Activated CD4-positive, alpha-beta memory T cell treated with anti-CD3 and anti-CD28 coated beads for 36 hours (primary cell): Measurements from ENCODE around the gene SLC2A1. TPM values are rescaled to one million over a fixed set of nuclear protein-coding genes. Genes with fewer than 3 reads are reported as not detected.
"Not testable (repeated sequence)": the region's sequence is repeated elsewhere in the genome, so short reads cannot be mapped to it uniquely, and the experiment has no call there.

Experiments used
- CTCF ChIA-PET: fragments of 350-600 bp; sonication (Branson Sonifier 250); formaldehyde crosslinking; loops from one replicate; lab custom pipeline; 2021; ENCODE audit warnings: antibody characterized with exemption, inconsistent platforms; lab: Charles Lee
- POLR2A ChIA-PET: fragments of 350-600 bp; sonication (Branson Sonifier 250); formaldehyde crosslinking; loops from one replicate; lab custom pipeline; 2021; ENCODE audit warnings: antibody characterized with exemption; lab: Charles Lee
- DNase-seq: peaks from one replicate; pipeline ENCODE4 v3.0.0-alpha.2; 2020
- H3K27ac Mint-ChIP-seq: one replicate; pipeline ENCODE4 v1.8.0; 2021; ENCODE audit warnings: mixed read lengths
- H3K27me3 Mint-ChIP-seq: one replicate; pipeline ENCODE4 v1.8.0; 2021; ENCODE audit warnings: mixed read lengths
- H3K36me3 Mint-ChIP-seq: one replicate; pipeline ENCODE4 v1.8.0; 2021; ENCODE audit warnings: mixed read lengths
- H3K4me1 Mint-ChIP-seq: one replicate; pipeline ENCODE4 v1.8.0; 2021; ENCODE audit warnings: low read depth, mixed read lengths
- H3K4me3 Mint-ChIP-seq: one replicate; pipeline ENCODE4 v1.8.0; 2021; ENCODE audit warnings: mild to moderate bottlenecking, mixed read lengths
- H3K9me3 Mint-ChIP-seq: one replicate; pipeline ENCODE4 v1.8.0; 2021; ENCODE audit warnings: mixed read lengths
- intact Hi-C: fragments of 100-400 bp; cut with micrococcal nuclease; formaldehyde crosslinking; loops from one replicate; pipeline ENCODE4 v1.15.1; 2023
- total RNA-seq, 2 experiments: library from RNA; stranded (reverse); gene quantifications; one replicate each; pipeline ENCODE4 v1.2.3, GENCODE V29; 2021

SLC2A1 gene
- total RNA-seq, 2 experiments from 2014 or later = 67.6 to 73.6 TPM

DNA sequence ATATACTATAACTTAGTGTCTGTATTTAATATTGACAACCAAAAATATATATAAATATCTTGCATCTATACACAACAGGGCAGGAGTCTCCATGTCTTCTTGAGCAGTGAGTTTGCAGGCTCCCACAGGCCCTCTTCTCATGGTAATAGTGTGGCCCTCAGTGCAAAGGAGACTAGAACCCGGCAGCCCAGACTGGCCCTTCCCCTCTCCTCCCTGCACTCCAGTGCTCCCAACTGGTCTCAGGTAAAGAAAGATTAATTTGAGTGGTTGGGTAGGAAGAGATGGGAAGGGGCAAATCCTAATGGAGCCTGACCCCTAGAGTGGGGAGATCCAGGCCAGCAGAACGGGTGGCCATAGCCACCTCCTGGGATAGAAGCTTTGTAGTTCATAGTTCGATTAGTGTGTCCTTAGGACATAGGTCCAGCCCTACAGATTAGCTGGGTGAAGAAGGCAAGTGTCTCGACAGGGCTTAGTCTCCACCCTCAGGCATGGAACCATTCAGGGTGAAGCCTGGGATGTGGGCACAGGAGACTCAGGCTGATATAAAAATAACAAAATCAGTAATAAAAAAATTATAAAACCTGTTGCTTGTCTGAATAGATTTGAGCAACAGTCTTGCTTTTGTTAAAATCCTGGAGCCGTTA is 32.3 kb downstream of the SLC2A1 start:
- H3K27ac Mint-ChIP-seq = no peak overlapping the region
- POLR2A ChIA-PET = interaction anchor here (1.0 kb wide), 1 partner anchor 11 kb away, joined by 3 read pairs; no protein-coding TSS in a partner anchor
- H3K4me1 Mint-ChIP-seq = peaks cover 36% of the 10 kb centered on the region
- intact Hi-C loops = loop anchor here (10.0 kb wide), 1 partner anchor 112 kb away; the partner anchor contains the start of genes ERMAP and SVBP
- no peak overlapping the region for H3K4me3 Mint-ChIP-seq
- DNase-seq = no peak
- H3K9me3 Mint-ChIP-seq = no peaks in the 10 kb centered on the region
- peaks cover 53% of the 10 kb centered on the region for H3K36me3 Mint-ChIP-seq
- H3K27me3 Mint-ChIP-seq = no peaks in the 10 kb centered on the region
- CTCF ChIA-PET = interaction anchor here (2.1 to 7.8 kb wide), 4 partner anchors 10 to 160 kb away, joined by 4 to 153 read pairs (median 50); partner anchors contain the start of genes C1orf50 and P3H1

DNA sequence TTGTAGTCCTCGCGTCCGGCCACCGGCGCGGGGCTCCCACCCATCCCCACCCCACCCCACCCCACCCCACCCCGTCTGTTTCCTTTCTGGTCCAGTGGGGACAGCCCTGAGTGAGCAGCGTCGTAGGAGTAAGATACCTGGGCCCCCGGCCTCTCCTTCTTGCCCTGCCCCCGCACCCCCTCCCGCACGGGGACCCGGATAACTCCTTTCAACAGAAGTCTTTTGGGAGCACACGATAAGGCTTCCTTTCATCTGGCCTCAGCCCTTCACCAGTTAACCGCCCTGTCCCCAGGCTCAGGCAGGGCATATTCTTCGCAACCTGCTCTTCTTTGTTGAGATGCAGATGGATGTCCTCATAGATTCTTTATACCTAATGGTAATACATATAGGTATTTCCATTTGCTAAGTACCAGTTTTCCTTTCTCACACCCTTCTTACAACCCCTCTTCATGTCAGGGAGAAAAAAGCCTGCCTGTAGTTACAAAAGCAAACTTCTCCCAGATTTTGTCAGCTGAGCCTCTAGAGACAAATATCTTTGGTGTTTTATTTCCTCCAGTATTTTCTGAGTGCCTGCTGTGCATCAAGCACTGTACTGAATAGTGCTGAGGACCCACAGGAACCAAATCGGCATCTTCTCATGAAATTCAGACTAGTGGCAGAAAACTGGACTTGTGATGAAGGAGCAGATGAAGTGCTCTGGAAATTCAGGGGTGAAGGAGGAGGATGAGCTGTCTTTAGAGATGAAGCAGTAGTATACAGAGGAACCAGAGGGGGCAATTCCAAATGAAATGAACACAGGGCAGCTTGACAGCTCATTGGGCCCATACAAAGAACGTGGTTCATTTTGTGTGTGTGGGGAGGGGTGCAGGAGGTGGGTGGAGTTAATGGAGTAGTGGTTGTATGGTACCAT is 33.6 kb downstream of the SLC2A1 start:
- Mint-ChIP-seq H3K4me3 (peak overlapping the region; percentile 89), H3K4me1 (peaks cover 23% of the 10 kb centered on the region), H3K9me3 (no peaks in the 10 kb centered on the region), H3K36me3 (peaks cover 40% of the 10 kb centered on the region), H3K27ac (peak overlapping the region; percentile 97), H3K27me3 (no peaks in the 10 kb centered on the region)
- DNase-seq = no peak
- intact Hi-C loops = loop anchor here (2.0 to 10.0 kb wide), 5 partner anchors 34 to 243 kb away; partner anchors contain the start of genes C1orf50, ERMAP, P3H1 and SLC2A1
- CTCF ChIA-PET = interaction anchor here (0.9 to 7.8 kb wide), 8 partner anchors 11 to 159 kb away, joined by 3 to 153 read pairs (median 24); partner anchors contain the start of genes C1orf50, P3H1 and ZNF691
- POLR2A ChIA-PET = interaction anchor here (1.2 to 1.6 kb wide), 4 partner anchors 9 to 35 kb away, joined by 3 to 7 read pairs (median 4); no protein-coding TSS in a partner anchor

DNA sequence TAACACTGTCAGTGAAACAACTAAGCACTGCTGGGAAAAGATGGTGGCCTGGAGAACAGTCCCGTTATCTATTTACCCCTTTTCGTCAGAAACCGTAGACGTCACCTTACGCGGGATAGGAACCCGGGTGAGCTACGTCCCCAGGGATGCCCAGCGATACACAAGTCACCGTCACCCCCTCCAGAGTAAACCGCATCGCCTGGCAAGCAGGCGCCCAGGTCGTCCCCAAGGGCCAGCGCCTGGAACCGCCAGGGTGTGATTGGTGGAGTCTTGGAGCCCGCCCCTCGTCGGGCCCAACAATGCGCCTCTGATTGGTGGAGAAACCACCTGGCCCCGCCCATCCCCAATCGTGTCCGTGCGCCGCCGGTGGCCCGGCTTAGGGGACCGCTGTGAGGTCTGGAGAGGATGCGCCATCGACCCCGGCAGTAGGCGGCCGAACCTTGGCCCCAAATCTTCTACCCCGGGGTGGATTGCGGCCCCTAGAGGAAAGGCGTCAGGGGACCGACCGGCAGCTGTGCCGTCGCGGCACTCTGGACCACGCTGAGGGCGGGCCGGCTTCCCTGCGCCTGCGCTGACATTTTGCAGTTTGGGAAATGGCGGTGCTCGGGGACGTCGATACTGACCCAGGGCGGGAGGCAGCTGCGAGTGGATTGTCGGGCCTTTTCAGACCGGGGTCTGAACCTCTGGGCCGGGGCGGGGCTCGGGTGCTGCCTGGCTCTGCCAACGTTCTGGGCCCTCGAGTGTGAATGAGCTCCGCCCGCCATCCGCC is 34.4 kb downstream of the SLC2A1 start:
- peak; percentile 95 for DNase-seq
- peaks cover 33% of the 10 kb centered on the region for H3K36me3 Mint-ChIP-seq
- H3K27ac Mint-ChIP-seq = peak overlapping the region; percentile 97
- peaks cover 22% of the 10 kb centered on the region for H3K4me1 Mint-ChIP-seq
- intact Hi-C loops = loop anchor here (2.0 to 10.0 kb wide), 5 partner anchors 35 to 242 kb away; partner anchors contain the start of genes C1orf50, ERMAP, P3H1 and SLC2A1
- H3K4me3 Mint-ChIP-seq = peak overlapping the region; percentile 89
- no peaks in the 10 kb centered on the region for H3K27me3 Mint-ChIP-seq
- no peaks in the 10 kb centered on the region for H3K9me3 Mint-ChIP-seq
- POLR2A ChIA-PET = interaction anchor here (0.7 to 1.6 kb wide), 7 partner anchors 10 to 157 kb away, joined by 3 to 8 read pairs (median 5); partner anchors contain the start of genes C1orf50 and P3H1
- CTCF ChIA-PET = interaction anchor here (0.9 to 7.8 kb wide), 12 partner anchors 8 to 247 kb away, joined by 3 to 153 read pairs (median 12); partner anchors contain the start of genes C1orf50, P3H1 and ZNF691

- intact Hi-C loops = loop anchor here (1.0 to 10.0 kb wide), 8 partner anchors 9 to 249 kb away; partner anchors contain the start of genes C1orf50, CFAP57, EBNA1BP2 and ERMAP
- ChIA-PET POLR2A (interaction anchor here (0.7 to 1.7 kb wide), 6 partner anchors 9 to 157 kb away, joined by 3 to 10 read pairs (median 6); partner anchors contain the start of genes C1orf50 and P3H1), CTCF (interaction anchor here (0.6 to 7.8 kb wide), 32 partner anchors 8 to 1644 kb away, joined by 3 to 153 read pairs (median 4); partner anchors contain the start of genes C1orf50, P3H1, SLC2A1 and ZNF691)
- H3K4me1 Mint-ChIP-seq = peaks cover 22% of the 10 kb centered on the region
- peaks cover 25% of the 10 kb centered on the region for H3K36me3 Mint-ChIP-seq
- peak overlapping the region; percentile 97 for H3K27ac Mint-ChIP-seq
- no peaks in the 10 kb centered on the region for H3K27me3 Mint-ChIP-seq
- H3K4me3 Mint-ChIP-seq = peak overlapping the region; percentile 89
- DNase-seq = no peak
- H3K9me3 Mint-ChIP-seq = no peaks in the 10 kb centered on the region
Observed at GRCh38 chr1:42923367-42924081, 35.1 kb downstream of the SLC2A1 start.

DNA sequence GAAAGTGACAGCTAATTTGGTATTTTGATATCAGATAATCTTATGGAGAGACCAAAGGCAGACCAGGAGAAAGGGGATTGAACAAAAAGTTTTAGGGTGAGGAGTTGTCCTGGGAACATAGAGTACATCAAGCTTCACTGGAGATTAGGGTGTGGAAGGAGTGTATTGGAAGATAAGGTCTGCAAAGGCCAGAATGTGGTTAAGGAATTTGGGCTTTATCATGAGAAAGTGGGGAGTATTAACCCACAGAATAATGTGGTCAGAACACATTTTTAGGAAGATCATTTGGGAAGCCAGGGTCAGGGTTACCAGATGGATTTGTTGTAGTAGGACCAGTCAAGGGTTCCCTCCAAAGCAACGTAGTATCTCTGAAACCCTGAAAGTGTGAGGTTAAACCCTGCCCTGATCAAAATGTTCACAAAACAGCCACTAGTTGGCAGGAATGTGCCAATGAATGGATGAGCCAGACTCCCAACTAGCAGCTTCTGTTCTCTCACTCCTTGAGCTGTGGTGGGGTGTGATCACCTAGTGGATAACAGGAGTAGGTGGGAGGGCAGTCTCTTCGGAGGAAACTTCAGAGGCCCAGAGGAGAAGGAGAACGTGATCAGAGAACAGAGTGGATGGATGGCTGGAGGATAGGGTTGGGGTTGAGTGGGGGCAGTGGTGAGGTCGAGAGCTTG is 35.8 kb downstream of the SLC2A1 start:
- POLR2A ChIA-PET = interaction anchor here (0.9 to 1.7 kb wide), 5 partner anchors 9 to 156 kb away, joined by 4 to 10 read pairs (median 6); partner anchors contain the start of genes C1orf50 and P3H1
- CTCF ChIA-PET = interaction anchor here (0.6 to 7.8 kb wide), 33 partner anchors 8 to 1645 kb away, joined by 3 to 153 read pairs (median 4); partner anchors contain the start of genes C1orf50, P3H1, SLC2A1 and ZNF691
- DNase-seq = peak; percentile 76
- no peaks in the 10 kb centered on the region for H3K9me3 Mint-ChIP-seq
- H3K4me3 Mint-ChIP-seq = peak overlapping the region; percentile 89
- intact Hi-C loops = loop anchor here (1.0 to 10.0 kb wide), 7 partner anchors 9 to 249 kb away; partner anchors contain the start of genes C1orf50, CFAP57, EBNA1BP2 and ERMAP
- no peaks in the 10 kb centered on the region for H3K27me3 Mint-ChIP-seq
- H3K36me3 Mint-ChIP-seq = peaks cover 19% of the 10 kb centered on the region
- H3K4me1 Mint-ChIP-seq = peaks cover 22% of the 10 kb centered on the region
- peak overlapping the region; percentile 97 for H3K27ac Mint-ChIP-seq

GRCh38 chr1:42921769-42922168 is 36.9 kb downstream of the SLC2A1 start:
- no peaks in the 10 kb centered on the region for H3K27me3 Mint-ChIP-seq
- no peaks in the 10 kb centered on the region for H3K9me3 Mint-ChIP-seq
- peaks cover 8% of the 10 kb centered on the region for H3K36me3 Mint-ChIP-seq
- ChIA-PET CTCF (interaction anchor here (1.1 to 7.8 kb wide), 8 partner anchors 7 to 162 kb away, joined by 3 to 153 read pairs (median 24); partner anchors contain the start of genes C1orf50, P3H1, SLC2A1 and ZNF691), POLR2A (interaction anchor here (1.7 kb wide), 1 partner anchor 10 kb away, joined by 6 read pairs; no protein-coding TSS in a partner anchor)
- H3K4me3 Mint-ChIP-seq = no peak overlapping the region
- no peak for DNase-seq
- peaks cover 22% of the 10 kb centered on the region for H3K4me1 Mint-ChIP-seq
- H3K27ac Mint-ChIP-seq = no peak overlapping the region
- intact Hi-C loops = loop anchor here (5.0 to 10.0 kb wide), 4 partner anchors 74 to 239 kb away; partner anchors contain the start of genes C1orf50, ERMAP, P3H1 and SVBP

- H3K27me3 Mint-ChIP-seq, POLR2A ChIA-PET, H3K27ac Mint-ChIP-seq, DNase-seq, H3K36me3 Mint-ChIP-seq, H3K9me3 Mint-ChIP-seq, H3K4me3 Mint-ChIP-seq: not testable (repeated sequence)
- CTCF ChIA-PET = interaction anchor here (0.6 kb wide), 1 partner anchor 477 kb away, joined by 3 read pairs; no protein-coding TSS in a partner anchor
- peaks cover 13% of the 10 kb centered on the region for H3K4me1 Mint-ChIP-seq
- intact Hi-C loops = loop anchor here (5.0 to 10.0 kb wide), 4 partner anchors 72 to 237 kb away; partner anchors contain the start of genes C1orf50, ERMAP, P3H1 and SVBP
Observed at GRCh38 chr1:42919651-42920050, 39.0 kb downstream of the SLC2A1 start.

GRCh38 chr1:42917241-42917495 is 41.5 kb downstream of the SLC2A1 start:
- H3K9me3 Mint-ChIP-seq = peaks cover 14% of the 10 kb centered on the region
- no peak overlapping the region for H3K4me3 Mint-ChIP-seq
- intact Hi-C loops = no loop called here
- no peak for DNase-seq
- H3K36me3 Mint-ChIP-seq = peaks cover 2% of the 10 kb centered on the region
- ChIA-PET POLR2A (no interaction called here), CTCF (interaction anchor here (1.0 to 9.7 kb wide), 2 partner anchors 139 to 157 kb away, joined by 4 to 536 read pairs; no protein-coding TSS in a partner anchor)
- H3K27me3 Mint-ChIP-seq = peaks cover 6% of the 10 kb centered on the region
- H3K27ac Mint-ChIP-seq = no peak overlapping the region
- peaks cover 6% of the 10 kb centered on the region for H3K4me1 Mint-ChIP-seq

- DNase-seq = no peak
- H3K27me3 Mint-ChIP-seq = peaks cover 6% of the 10 kb centered on the region
- ChIA-PET POLR2A (interaction anchor here (0.7 to 1.4 kb wide), 3 partner anchors 16 to 433 kb away, joined by 4 to 5 read pairs (median 4); no protein-coding TSS in a partner anchor), CTCF (interaction anchor here (0.7 to 9.7 kb wide), 5 partner anchors 8 to 1256 kb away, joined by 3 to 536 read pairs (median 5); no protein-coding TSS in a partner anchor)
- H3K4me3 Mint-ChIP-seq = no peak overlapping the region
- intact Hi-C loops = no loop called here
- no peak overlapping the region for H3K27ac Mint-ChIP-seq
- H3K9me3 Mint-ChIP-seq = peaks cover 14% of the 10 kb centered on the region
- H3K4me1 Mint-ChIP-seq = peaks cover 6% of the 10 kb centered on the region
- H3K36me3 Mint-ChIP-seq = peaks cover 2% of the 10 kb centered on the region
Observed at GRCh38 chr1:42915456-42915855, 43.2 kb downstream of the SLC2A1 start.
